ENCODE data around the gene CCDC197.
A peak's percentile ranks its signal among the peaks of the same experiment; 100 is the strongest.

Gene CCDC197

DNA sequence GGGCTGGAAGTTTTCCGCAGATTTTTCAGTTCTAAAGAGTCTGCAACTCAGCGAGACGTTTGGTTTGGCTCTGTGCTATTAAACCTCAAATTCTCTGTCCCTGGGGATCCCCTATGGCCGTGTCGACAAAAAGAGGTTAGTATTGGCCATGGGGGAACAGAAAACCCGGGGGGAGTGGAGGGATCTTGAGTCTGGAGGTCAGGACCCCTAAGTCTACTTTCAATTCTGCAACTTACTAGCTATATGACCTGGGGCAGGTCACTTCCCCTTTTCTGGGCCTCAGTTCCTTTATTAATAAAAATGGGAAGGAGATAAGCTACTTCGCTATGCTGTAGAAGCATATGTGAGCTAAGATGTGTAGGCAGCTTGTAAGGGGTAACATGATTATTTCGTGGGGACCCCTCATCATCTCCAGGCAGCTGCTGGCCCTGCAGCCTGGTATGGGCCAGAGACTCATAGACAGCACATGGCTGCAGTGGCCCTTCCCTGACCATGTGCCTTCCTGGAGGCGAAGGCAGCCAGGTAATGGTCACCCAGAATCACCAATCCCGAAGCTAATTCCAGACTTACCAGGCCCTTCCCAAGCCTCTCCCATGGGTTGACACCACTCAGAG is 29.4 kb upstream of the CCDC197 start:
- no peak overlapping the region for H3K4me3 ChIP-seq (ENCODE audit: low read length)
- no peak for DNase-seq (ENCODE audit: low read depth)
- TF ChIP-seq CTCF (conservative IDR thresholded peaks at IDR 0.05; ENCODE audit: low read length): no peak

DNA sequence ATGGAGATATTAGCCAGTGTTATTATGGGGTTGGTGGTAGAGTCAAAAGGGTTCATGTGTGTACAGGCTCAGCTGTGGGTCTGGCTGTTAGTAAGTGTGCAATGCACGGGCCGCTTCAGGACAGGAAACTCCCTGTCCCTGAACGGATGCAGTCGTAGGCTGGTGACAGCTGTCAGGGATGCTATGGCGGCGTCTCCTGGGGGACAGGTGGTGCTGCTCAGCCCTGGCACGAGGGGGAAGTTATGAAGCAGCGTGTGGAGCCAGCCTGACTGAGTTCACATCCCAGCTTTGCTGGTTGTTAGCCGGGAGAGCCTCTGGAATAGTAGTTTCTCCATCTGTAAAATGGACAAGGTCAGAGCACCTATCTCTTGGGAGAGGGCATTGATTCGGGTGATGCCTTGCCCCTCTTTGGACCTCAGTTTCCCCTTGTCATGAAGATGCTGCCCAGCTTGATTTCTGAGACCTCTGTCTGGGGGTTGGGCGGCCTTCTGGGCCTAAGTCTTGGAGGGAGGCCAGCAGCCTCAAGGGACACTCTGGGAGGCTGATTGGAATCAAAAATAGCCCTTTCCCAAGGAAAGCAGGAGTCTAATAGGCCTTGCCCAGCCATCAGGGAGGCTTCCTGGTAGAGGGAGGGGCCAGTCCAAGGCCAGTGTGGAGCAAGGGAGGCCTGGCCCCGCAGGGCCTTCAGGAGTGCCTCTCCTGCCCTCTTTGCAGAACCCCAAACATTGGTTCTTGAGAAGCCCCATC is 27.8 kb upstream of the CCDC197 start:
- DNase-seq (ENCODE audit: low read depth): no peak
- no peak for TF ChIP-seq CTCF (conservative IDR thresholded peaks at IDR 0.05; ENCODE audit: low read length)
- no peak overlapping the region for H3K4me3 ChIP-seq (ENCODE audit: low read length)

GRCh38 chr14:93970585-93970964 is 26.5 kb upstream of the CCDC197 start:
- no peak; the same call in 1 of the 2 replicates for TF ChIP-seq CTCF (conservative IDR thresholded peaks at IDR 0.05; ENCODE audit: low read length)
- no peak for DNase-seq (ENCODE audit: low read depth)
- H3K4me3 ChIP-seq (ENCODE audit: low read length): peak overlapping the region; percentile 23

GRCh38 chr14:93970965-93971634 is 26.0 kb upstream of the CCDC197 start:
- no peak for DNase-seq (ENCODE audit: low read depth)
- no peak for TF ChIP-seq CTCF (conservative IDR thresholded peaks at IDR 0.05; ENCODE audit: low read length)
- H3K4me3 ChIP-seq (ENCODE audit: low read length): peak overlapping the region; percentile 23

GRCh38 chr14:93971635-93972027 is 25.5 kb upstream of the CCDC197 start:
- no peak overlapping the region for H3K4me3 ChIP-seq (ENCODE audit: low read length)
- DNase-seq (ENCODE audit: low read depth): no peak
- TF ChIP-seq CTCF (conservative IDR thresholded peaks at IDR 0.05; ENCODE audit: low read length): no peak

GRCh38 chr14:93972618-93973205 is 24.4 kb upstream of the CCDC197 start:
- H3K4me3 ChIP-seq (ENCODE audit: low read length): no peak overlapping the region
- no peak for DNase-seq (ENCODE audit: low read depth)
- TF ChIP-seq CTCF (conservative IDR thresholded peaks at IDR 0.05; ENCODE audit: low read length): no peak

All from AG10803 (cell line).